GM19438 (cell line): ENCODE data around the gene SLC39A8.
"Not testable (repeated sequence)": the region's sequence is repeated elsewhere in the genome, so short reads cannot be mapped to it uniquely, and the experiment has no call there.

Experiments used
- ATAC-seq: cut with Tn5 transposase; IDR thresholded peaks from one replicate; pipeline ENCODE4 v1.9.1; 2021; ENCODE audit warnings: low read depth; ENCODE audit not compliant: unreplicated experiment

Gene SLC39A8

GRCh38 chr4:102305666-102306065 lies 39.6 kb downstream of the SLC39A8 start:
- ATAC-seq = no peak

- ATAC-seq = no peak
Measured at GRCh38 chr4:102302762-102303161, 42.5 kb downstream of the SLC39A8 start.

GRCh38 chr4:102301167-102301566 lies 44.1 kb downstream of the SLC39A8 start:
- no peak for ATAC-seq

GRCh38 chr4:102299354-102300107 lies 45.8 kb downstream of the SLC39A8 start:
- peak; percentile 90 for ATAC-seq

GRCh38 chr4:102298716-102299115 lies 46.6 kb downstream of the SLC39A8 start:
- no peak for ATAC-seq

- ATAC-seq = no peak
Measured at GRCh38 chr4:102295153-102295862, 50.0 kb downstream of the SLC39A8 start.

GRCh38 chr4:102288497-102288896 lies 56.8 kb downstream of the SLC39A8 start:
- ATAC-seq = no peak

- no peak for ATAC-seq
Measured at GRCh38 chr4:102285831-102286230, 59.5 kb downstream of the SLC39A8 start.

- no peak for ATAC-seq
Measured at GRCh38 chr4:102281171-102281839, 64.0 kb downstream of the SLC39A8 start.

- ATAC-seq = not testable (repeated sequence)
Measured at GRCh38 chr4:102273317-102273716, 72.0 kb downstream of the SLC39A8 start.

- no peak for ATAC-seq
Measured at GRCh38 chr4:102272318-102272717, 73.0 kb downstream of the SLC39A8 start.

GRCh38 chr4:102268355-102268754 lies 76.9 kb downstream of the SLC39A8 start:
- ATAC-seq = no peak

GRCh38 chr4:102263024-102263787 lies 82.1 kb downstream of the SLC39A8 start:
- ATAC-seq = peak; percentile 84

GRCh38 chr4:102259702-102260101 lies 85.6 kb downstream of the SLC39A8 start:
- ATAC-seq = no peak

- ATAC-seq = no peak
Measured at GRCh38 chr4:102259081-102259480, 86.2 kb downstream of the SLC39A8 start.

- ATAC-seq = no peak
Measured at GRCh38 chr4:102256321-102256720, 89.0 kb downstream of the SLC39A8 start.

- ATAC-seq = no peak
Measured at GRCh38 chr4:102253860-102254259, 91.4 kb downstream of the SLC39A8 start.

- ATAC-seq = no peak
Measured at GRCh38 chr4:102252171-102252570, 93.1 kb downstream of the SLC39A8 start.

- no peak for ATAC-seq
Measured at GRCh38 chr4:102250341-102250740, 94.9 kb downstream of the SLC39A8 start.

- no peak for ATAC-seq
Measured at GRCh38 chr4:102247041-102247440, 98.2 kb downstream of the SLC39A8 start.

- no peak for ATAC-seq
Measured at GRCh38 chr4:102246416-102246815, 98.9 kb downstream of the SLC39A8 start.
